Activated B cell treated with CpG ODN at 0.5 μM for 24 hours (primary cell): ENCODE results near the gene FBXL12. TPM values are rescaled to one million over a fixed set of nuclear protein-coding genes. Genes with fewer than 3 reads are reported as not detected.

Source experiments
- ATAC-seq: fragments of 200-7000 bp; cut with Tn5 transposase; one replicate; pipeline ENCODE4 v1.10.0; 2021; ENCODE audit warnings: low read depth, mild to moderate bottlenecking, moderate library complexity
- CTCF ChIA-PET: fragments of 350-600 bp; sonication (Branson Sonifier 250); formaldehyde crosslinking; loops from one replicate; lab custom pipeline; 2021; ENCODE audit warnings: antibody characterized with exemption; lab: Charles Lee
- POLR2A ChIA-PET: fragments of 350-600 bp; sonication (Branson Sonifier 250); formaldehyde crosslinking; loops from one replicate; lab custom pipeline; 2021; ENCODE audit warnings: antibody characterized with exemption; lab: Charles Lee
- DNase-seq: peaks from one replicate; pipeline ENCODE4 v3.0.0; 2022
- H3K27ac Mint-ChIP-seq: one replicate; pipeline ENCODE4 v1.8.0; 2020; ENCODE audit warnings: mixed read lengths
- H3K27me3 Mint-ChIP-seq: one replicate; pipeline ENCODE4 v1.8.0; 2021; ENCODE audit warnings: mixed read lengths
- H3K36me3 Mint-ChIP-seq: one replicate; pipeline ENCODE4 v1.8.0; 2021; ENCODE audit warnings: low read depth, mixed read lengths
- H3K4me1 Mint-ChIP-seq: one replicate; pipeline ENCODE4 v1.8.0; 2021; ENCODE audit warnings: mixed read lengths
- H3K4me3 Mint-ChIP-seq: one replicate; pipeline ENCODE4 v1.8.0; 2020; ENCODE audit warnings: mild to moderate bottlenecking, mixed read lengths
- H3K9me3 Mint-ChIP-seq: one replicate; pipeline ENCODE4 v1.8.0; 2020; ENCODE audit warnings: mixed read lengths
- intact Hi-C: fragments of 100-400 bp; cut with micrococcal nuclease; formaldehyde crosslinking; loops from one replicate; pipeline ENCODE4 v1.15.1; 2024
- total RNA-seq: library from RNA; stranded (reverse); gene quantifications from 2 replicates; pipeline ENCODE4 v1.2.3, GENCODE V29; 2022
- TF ChIP-seq, protein P1 (sequence below): fragments of 200-600 bp; IDR thresholded peaks from one replicate; pipeline ENCODE4 v1.8.0; 2022; ENCODE audit warnings: antibody characterized with exemption, mild to moderate bottlenecking

The FBXL12 gene
- total RNA-seq, 1 donor from 2014 or later, result 41.9 TPM

- Mint-ChIP-seq H3K9me3 (peaks cover 3% of the 10 kb centered on the region), H3K27ac (no peak overlapping the region), H3K36me3 (peaks cover 63% of the 10 kb centered on the region), H3K4me3 (no peak overlapping the region), H3K4me1 (peaks cover 12% of the 10 kb centered on the region), H3K27me3 (no peaks in the 10 kb centered on the region)
- TF ChIP-seq, protein P1, sequence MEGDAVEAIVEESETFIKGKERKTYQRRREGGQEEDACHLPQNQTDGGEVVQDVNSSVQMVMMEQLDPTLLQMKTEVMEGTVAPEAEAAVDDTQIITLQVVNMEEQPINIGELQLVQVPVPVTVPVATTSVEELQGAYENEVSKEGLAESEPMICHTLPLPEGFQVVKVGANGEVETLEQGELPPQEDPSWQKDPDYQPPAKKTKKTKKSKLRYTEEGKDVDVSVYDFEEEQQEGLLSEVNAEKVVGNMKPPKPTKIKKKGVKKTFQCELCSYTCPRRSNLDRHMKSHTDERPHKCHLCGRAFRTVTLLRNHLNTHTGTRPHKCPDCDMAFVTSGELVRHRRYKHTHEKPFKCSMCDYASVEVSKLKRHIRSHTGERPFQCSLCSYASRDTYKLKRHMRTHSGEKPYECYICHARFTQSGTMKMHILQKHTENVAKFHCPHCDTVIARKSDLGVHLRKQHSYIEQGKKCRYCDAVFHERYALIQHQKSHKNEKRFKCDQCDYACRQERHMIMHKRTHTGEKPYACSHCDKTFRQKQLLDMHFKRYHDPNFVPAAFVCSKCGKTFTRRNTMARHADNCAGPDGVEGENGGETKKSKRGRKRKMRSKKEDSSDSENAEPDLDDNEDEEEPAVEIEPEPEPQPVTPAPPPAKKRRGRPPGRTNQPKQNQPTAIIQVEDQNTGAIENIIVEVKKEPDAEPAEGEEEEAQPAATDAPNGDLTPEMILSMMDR, result no peak
- DNase-seq (no peak), ATAC-seq (no peak)
- CTCF ChIA-PET, result no interaction called here
- POLR2A ChIA-PET, result no interaction called here
- intact Hi-C loops, result no loop called here
These were observed 20.5 kb upstream of the FBXL12 start for GRCh38 chr19:9839415-9839814.

- ATAC-seq, result no peak
- DNase-seq, result no peak
- H3K36me3 Mint-ChIP-seq, result peaks cover 53% of the 10 kb centered on the region
- TF ChIP-seq, protein P1, result no peak
- no peak overlapping the region for H3K27ac Mint-ChIP-seq
- intact Hi-C loops, result no loop called here
- peaks cover 2% of the 10 kb centered on the region for H3K9me3 Mint-ChIP-seq
- ChIA-PET CTCF (no interaction called here), POLR2A (interaction anchor here (1.2 kb wide), 1 partner anchor 19 kb away, joined by 3 read pairs; the partner anchor contains the start of gene FBXL12)
- peaks cover 12% of the 10 kb centered on the region for H3K4me1 Mint-ChIP-seq
- H3K27me3 Mint-ChIP-seq, result no peaks in the 10 kb centered on the region
- H3K4me3 Mint-ChIP-seq, result no peak overlapping the region
These were observed 19.4 kb upstream of the FBXL12 start for GRCh38 chr19:9838324-9838723.

- Mint-ChIP-seq H3K9me3 (no peaks in the 10 kb centered on the region), H3K4me1 (peaks cover 12% of the 10 kb centered on the region), H3K27me3 (no peaks in the 10 kb centered on the region), H3K36me3 (peaks cover 30% of the 10 kb centered on the region), H3K27ac (peak overlapping the region; percentile 30), H3K4me3 (peak overlapping the region; percentile 79)
- TF ChIP-seq, protein P1, result no peak
- CTCF ChIA-PET, result interaction anchor here (0.6 to 0.8 kb wide), 2 partner anchors 280 to 350 kb away, joined by 3 read pairs; no protein-coding TSS in a partner anchor
- POLR2A ChIA-PET, result interaction anchor here (0.6 to 2.3 kb wide), 3 partner anchors 9 to 17 kb away, joined by 3 to 11 read pairs (median 9); partner anchors contain the start of genes FBXL12 and UBL5
- intact Hi-C loops, result no loop called here
- DNase-seq, result no peak
- ATAC-seq, result no peak
These were observed 17.1 kb upstream of the FBXL12 start for GRCh38 chr19:9836021-9836420.

GRCh38 chr19:9835507-9835949 lies 16.6 kb upstream of the FBXL12 start:
- no peak for DNase-seq
- no peak for ATAC-seq
- TF ChIP-seq, protein P1, result no peak
- Mint-ChIP-seq H3K27me3 (no peaks in the 10 kb centered on the region), H3K36me3 (peaks cover 26% of the 10 kb centered on the region), H3K4me3 (peak overlapping the region; percentile 79), H3K27ac (peak overlapping the region; percentile 30), H3K4me1 (peaks cover 12% of the 10 kb centered on the region), H3K9me3 (no peaks in the 10 kb centered on the region)
- POLR2A ChIA-PET, result interaction anchor here (0.9 to 2.3 kb wide), 6 partner anchors 8 to 67 kb away, joined by 3 to 11 read pairs (median 6); partner anchors contain the start of genes FBXL12, UBL5 and ZNF846
- CTCF ChIA-PET, result no interaction called here
- intact Hi-C loops, result loop anchor here (1.0 to 2.0 kb wide), 5 partner anchors 8 to 401 kb away; partner anchors contain the start of genes FBXL12, UBL5, ZNF266 and ZNF846

DNA sequence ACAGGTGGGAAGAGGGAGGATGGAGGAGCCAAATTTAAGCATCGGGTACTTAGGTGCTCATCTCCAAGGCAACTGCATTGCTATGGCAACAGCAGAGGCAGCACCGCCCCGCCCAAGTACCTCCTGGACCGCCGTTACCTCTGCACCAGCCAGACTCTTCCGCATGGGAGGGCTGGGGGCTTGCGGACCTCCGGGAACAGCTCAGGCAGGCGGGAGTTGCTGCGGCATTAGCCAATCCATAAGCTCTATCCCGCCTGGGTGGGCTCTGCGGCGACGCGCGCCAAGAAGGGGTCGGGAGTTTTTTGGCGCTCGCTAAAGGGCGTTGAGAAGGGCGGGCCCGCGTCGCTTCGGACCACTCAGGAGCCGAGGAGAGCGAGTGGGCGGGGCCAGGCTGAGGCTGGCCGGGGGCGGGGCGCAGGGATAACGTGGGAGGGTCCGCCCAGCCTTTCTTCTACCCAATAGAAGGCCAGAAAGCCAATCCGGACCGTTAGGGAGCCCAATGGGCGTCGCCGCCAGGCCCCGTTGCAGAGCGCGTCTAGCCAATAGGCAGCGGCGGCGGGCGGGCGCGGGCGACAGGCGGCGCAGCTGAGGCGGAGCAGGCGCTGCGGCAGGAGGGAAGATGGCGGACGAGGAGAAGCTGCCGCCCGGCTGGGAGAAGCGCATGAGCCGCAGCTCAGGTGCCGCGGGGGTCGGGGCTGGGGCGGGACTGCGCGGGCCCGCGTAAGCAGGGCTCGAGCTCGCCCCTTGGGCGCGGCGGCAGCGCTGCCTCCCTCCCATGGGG lies 16.0 kb upstream of the FBXL12 start, which contains the start of gene PIN1:
Gene PIN1, plus strand, starts transcription at position 593 of the 781 bp plus-strand sequence. Its CDS starts 27 bp downstream, at position 620.
- ChIA-PET CTCF (no interaction called here), POLR2A (interaction anchor here (0.6 to 1.8 kb wide), 8 partner anchors 9 to 471 kb away, joined by 3 to 11 read pairs (median 4); partner anchors contain the start of genes FBXL12, ZNF561 and ZNF846)
- peaks cover 12% of the 10 kb centered on the region for H3K4me1 Mint-ChIP-seq

More for the DNA sequence above, 16.0 kb upstream of the FBXL12 start, which contains the start of gene PIN1:
- peak; percentile 98 for DNase-seq
- H3K9me3 Mint-ChIP-seq, result no peaks in the 10 kb centered on the region
- peak; percentile 95 for ATAC-seq
- H3K36me3 Mint-ChIP-seq, result peaks cover 26% of the 10 kb centered on the region
- no peaks in the 10 kb centered on the region for H3K27me3 Mint-ChIP-seq
- TF ChIP-seq, protein P1, result no peak
- intact Hi-C loops, result loop anchor here (1.0 to 2.0 kb wide), 5 partner anchors 8 to 400 kb away; partner anchors contain the start of genes FBXL12, UBL5, ZNF266 and ZNF846
- H3K27ac Mint-ChIP-seq, result peak within 1 kb of the TSS; percentile 94
- H3K4me3 Mint-ChIP-seq, result peak within 1 kb of the TSS; percentile 93
